GM12891 (cell line): Measurements from ENCODE around the gene MGST3.

Experiments used
- POLR2A ChIP-seq: IDR thresholded peaks from 2 replicates; pipeline ENCODE4 v1.6.1; 2011; ENCODE audit warnings: low read depth, low read length, control low read depth
- POLR2AphosphoS5 ChIP-seq: IDR thresholded peaks from 2 replicates; pipeline ENCODE4 v1.6.1; 2011; ENCODE audit warnings: low read depth, low read length, control low read depth
- POU2F2 ChIP-seq: IDR thresholded peaks from 2 replicates; pipeline ENCODE4 v1.6.1; 2011; ENCODE audit warnings: low read depth, mild to moderate bottlenecking, control low read depth, low read length, moderate library complexity
- TAF1 ChIP-seq: IDR thresholded peaks from 2 replicates; pipeline ENCODE4 v1.6.1; 2011; ENCODE audit warnings: low read depth, low read length, control low read depth

DNA sequence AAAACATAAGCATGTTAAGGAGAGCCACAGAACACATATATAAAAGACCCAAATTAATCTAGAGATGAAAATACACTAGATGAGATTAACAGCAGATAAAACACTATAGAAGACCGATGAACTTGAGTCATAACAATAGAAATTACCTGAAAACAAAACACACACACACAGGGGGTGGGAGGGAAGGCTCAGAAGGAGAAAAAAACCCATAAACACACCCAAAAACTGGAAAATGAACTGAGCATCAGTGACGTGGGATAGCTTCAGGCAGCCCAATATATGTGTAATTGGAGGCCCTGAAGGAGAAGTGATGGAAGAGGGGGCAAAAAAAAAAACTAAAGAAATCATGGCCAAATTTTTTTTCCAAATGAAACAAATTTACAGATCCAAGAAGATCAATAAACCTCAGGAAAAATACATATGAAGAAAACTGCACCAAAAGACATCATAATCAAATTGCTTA lies 56.0 kb downstream of the MGST3 start:
- TF ChIP-seq POLR2A (no peak), POU2F2 (no peak), POLR2AphosphoS5 (no peak), TAF1 (no peak)
